SK-N-SH (cell line): Measurements from ENCODE around the gene COPE. TPM values are rescaled to one million over a fixed set of nuclear protein-coding genes. Genes with fewer than 3 reads are reported as not detected.

Experiments used
- CTCF ChIA-PET: fragments of 300-600, 350-600 bp; formaldehyde crosslinking; extraction: SDS; loops from one replicate; lab custom pipeline; 2021; lab: Yijun Ruan, JAX
- POLR2A ChIA-PET: fragments of 350-600 bp; sonication (Branson Sonifier 250); formaldehyde crosslinking; extraction: SDS; loops from one replicate; lab custom pipeline; 2020; ENCODE audit warnings: antibody characterized with exemption, inconsistent platforms; lab: Yijun Ruan, JAX
- DNase-seq: peaks from one replicate; pipeline ENCODE4 v3.0.0; 2012
- H2AFZ ChIP-seq: fragments of 200-600 bp; sonication (generic); 2 replicates; pipeline ENCODE4 v1.8.1; 2016; ENCODE audit warnings: antibody characterized with exemption, mild to moderate bottlenecking, low read depth
- H3F3A ChIP-seq: fragments of 200-600 bp; sonication (generic); replicated peaks from 2 replicates; pipeline ENCODE3; 2016; ENCODE audit warnings: antibody characterized with exemption, mild to moderate bottlenecking; ENCODE audit not compliant: insufficient read depth
- H3K27ac ChIP-seq, 2 experiments: fragments of 200-500 bp in 1 of 2; fragments of 200-600 bp in 1 of 2; sonication (Bioruptor generic) in 1 of 2; sonication (generic), shearing (Covaris generic) in 1 of 2; 2 replicates each; pipeline versions ENCODE4 v1.5.1 to v1.6.1; 2014 to 2016; ENCODE audit warnings: low read depth in 2 of 2, inconsistent platforms in 1 of 2, low read length in 1 of 2, mild to moderate bottlenecking in 1 of 2, mixed read lengths in 1 of 2
- H3K27me3 ChIP-seq: fragments of 200-600 bp; sonication (generic), shearing (Covaris generic); 2 replicates; pipeline ENCODE4 v1.6.1; 2016; ENCODE audit warnings: mixed run types; ENCODE audit not compliant: insufficient read depth
- H3K36me3 ChIP-seq, 2 experiments: fragments of 200-500 bp in 1 of 2; fragments of 200-600 bp in 1 of 2; sonication (Bioruptor generic) in 1 of 2; sonication (generic) in 1 of 2; replicated peaks in 1 of 2; 2 replicates each; pipeline versions ENCODE3 to v1.5.1; 2014 to 2016; ENCODE audit warnings: low read length in 1 of 2, mild to moderate bottlenecking in 1 of 2; ENCODE audit not compliant: insufficient read depth in 2 of 2, control insufficient read depth in 1 of 2
- H3K4me1 ChIP-seq, 2 experiments: fragments of 200-500 bp in 1 of 2; fragments of 200-600 bp in 1 of 2; sonication (Bioruptor generic) in 1 of 2; sonication (generic), shearing (Covaris generic) in 1 of 2; 2 replicates each; pipeline versions ENCODE4 v1.5.1 to v1.6.1; 2014 to 2016; ENCODE audit warnings: low read depth in 1 of 2, low read length in 1 of 2, mixed run types in 1 of 2; ENCODE audit not compliant: insufficient read depth in 2 of 2, control insufficient read depth in 1 of 2
- H3K4me2 ChIP-seq: fragments of 200-600 bp; sonication (generic), shearing (Covaris generic); 2 replicates; pipeline ENCODE4 v1.6.1; 2017; ENCODE audit warnings: mixed run types
- H3K4me3 ChIP-seq, 2 experiments: fragments of 200-500 bp in 1 of 2; fragments of 200-600 bp in 1 of 2; sonication (Bioruptor generic) in 1 of 2; sonication (generic), shearing (Covaris generic) in 1 of 2; 2 replicates each; pipeline versions ENCODE4 v1.5.1 to v1.8.1; 2014 to 2016; ENCODE audit warnings: low read depth in 2 of 2, inconsistent platforms in 1 of 2, low read length in 1 of 2, mild to moderate bottlenecking in 1 of 2, mixed read lengths in 1 of 2, moderate library complexity in 1 of 2
- H3K79me2 ChIP-seq: fragments of 200-600 bp; sonication (generic); 2 replicates; pipeline ENCODE4 v1.8.1; 2017; ENCODE audit warnings: mild to moderate bottlenecking; ENCODE audit not compliant: insufficient read depth
- H3K9ac ChIP-seq: fragments of 200-600 bp; sonication (generic); 2 replicates; pipeline ENCODE4 v1.6.1; 2017; ENCODE audit warnings: mixed run types
- H3K9me2 ChIP-seq: fragments of 200-600 bp; sonication (generic); 2 replicates; pipeline ENCODE4 v1.6.1; 2017; ENCODE audit warnings: mixed run types
- H3K9me3 ChIP-seq: fragments of 200-600 bp; sonication (generic); 2 replicates; pipeline ENCODE4 v1.6.1; 2017; ENCODE audit warnings: mixed run types, mild to moderate bottlenecking, moderate library complexity
- H4K20me1 ChIP-seq: fragments of 200-600 bp; sonication (generic); 2 replicates; pipeline ENCODE4 v1.6.1; 2017; ENCODE audit warnings: mild to moderate bottlenecking, mixed run types; ENCODE audit not compliant: insufficient read depth
- CHD2 ChIP-seq: fragments of 150-350 bp; IDR thresholded peaks from 2 replicates; pipeline ENCODE4 v1.6.1; 2018; ENCODE audit warnings: low read length; ENCODE audit not compliant: partially characterized antibody
- ELF1 ChIP-seq: IDR thresholded peaks from 2 replicates; pipeline ENCODE4 v1.4.0; 2012
- EZH2phosphoT487 ChIP-seq: fragments of 200-600 bp; sonication (generic); IDR thresholded peaks from 2 replicates; pipeline ENCODE4 v1.6.1; 2017; ENCODE audit warnings: low read depth, mixed run types, mild to moderate bottlenecking, antibody characterized with exemption, moderate library complexity, borderline replicate concordance
- FOSL2 ChIP-seq: IDR thresholded peaks from 2 replicates; pipeline ENCODE4 v1.4.0; 2012; ENCODE audit warnings: low read depth, mild to moderate bottlenecking, moderate library complexity, borderline replicate concordance
- FOXJ3 ChIP-seq: sonication (generic); formaldehyde crosslinking; IDR thresholded peaks from 2 replicates; pipeline ENCODE4 v1.5.1; 2020; ENCODE audit warnings: mild to moderate bottlenecking, missing genetic modification reagents
- FOXM1 ChIP-seq: IDR thresholded peaks from 2 replicates; pipeline ENCODE4 v1.4.0; 2012; ENCODE audit warnings: low read depth, mild to moderate bottlenecking
- GABPA ChIP-seq: IDR thresholded peaks from 2 replicates; pipeline ENCODE4 v1.4.0; 2012; ENCODE audit warnings: low read depth, mild to moderate bottlenecking
- GATA2 ChIP-seq: sonication (generic); formaldehyde crosslinking; IDR thresholded peaks from 2 replicates; pipeline ENCODE4 v1.5.0; 2020; ENCODE audit warnings: mild to moderate bottlenecking, missing genetic modification reagents
- IRF3 ChIP-seq: fragments of 150-350 bp; IDR thresholded peaks from 2 replicates; pipeline ENCODE4 v1.6.1; 2016; ENCODE audit warnings: mild to moderate bottlenecking, low read depth, low read length
- JUND ChIP-seq: IDR thresholded peaks from 2 replicates; pipeline ENCODE4 v1.4.0; 2012
- MEF2A ChIP-seq: IDR thresholded peaks from 2 replicates; pipeline ENCODE4 v1.4.0; 2012; ENCODE audit warnings: low read depth, borderline replicate concordance
- MXI1 ChIP-seq: IDR thresholded peaks from 2 replicates; pipeline ENCODE4 v1.6.1; 2012; ENCODE audit warnings: mild to moderate bottlenecking, low read depth, low read length, improper control_type of control experiment
- NFIC ChIP-seq: IDR thresholded peaks from 2 replicates; pipeline ENCODE4 v1.4.0; 2012; ENCODE audit warnings: borderline replicate concordance
- NRF1 ChIP-seq: IDR thresholded peaks from 2 replicates; pipeline ENCODE4 v1.6.1; 2012; ENCODE audit warnings: low read depth, mild to moderate bottlenecking, low read length
- POLR2AphosphoS5 ChIP-seq: IDR thresholded peaks from 2 replicates; pipeline ENCODE4 v1.6.1; 2012; ENCODE audit warnings: low read depth, low read length
- RFX5 ChIP-seq: IDR thresholded peaks from 2 replicates; pipeline ENCODE4 v1.6.1; 2012; ENCODE audit warnings: mild to moderate bottlenecking, improper control_type of control experiment, low read length
- SIN3A ChIP-seq: IDR thresholded peaks from 2 replicates; pipeline ENCODE4 v1.6.1; 2012; ENCODE audit warnings: low read depth, mild to moderate bottlenecking, low read length, moderate library complexity, borderline replicate concordance
- SMC3 ChIP-seq: IDR thresholded peaks from 2 replicates; pipeline ENCODE4 v1.6.1; 2012; ENCODE audit warnings: low read depth, low read length, improper control_type of control experiment
- TAF1 ChIP-seq: IDR thresholded peaks from 2 replicates; pipeline ENCODE4 v1.6.1; 2012; ENCODE audit warnings: low read depth, mild to moderate bottlenecking, low read length, moderate library complexity, borderline replicate concordance
- TCF12 ChIP-seq: IDR thresholded peaks from 2 replicates; pipeline ENCODE4 v1.4.0; 2012
- TEAD4 ChIP-seq: IDR thresholded peaks from 2 replicates; pipeline ENCODE4 v1.4.0; 2012; ENCODE audit warnings: mild to moderate bottlenecking, borderline replicate concordance; ENCODE audit not compliant: insufficient read depth
- USF1 ChIP-seq: IDR thresholded peaks from 2 replicates; pipeline ENCODE4 v1.4.0; 2012; ENCODE audit warnings: low read depth, borderline replicate concordance
- YY1 ChIP-seq: IDR thresholded peaks from 2 replicates; pipeline ENCODE4 v1.4.0; 2012; ENCODE audit warnings: low read depth, mild to moderate bottlenecking
- WGBS: methylation state at CpG from one replicate; pipeline ENCODE4 v1.1.6; 2017; ENCODE audit warnings: low lambda C conversion rate; 5-methylcytosine and 5-hydroxymethylcytosine counted together
- polyA plus RNA-seq, 3 experiments: library from polyadenylated mRNA; depleted of rRNA; stranded (reverse); fragments of >200 nt; gene quantifications; 2 replicates each; pipeline ENCODE4 v1.2.3, GENCODE V29; 2012

Gene COPE
- polyA plus RNA-seq, 1 of the 3 experiments (the other 2 are of a cell fraction) = 450 TPM

DNA sequence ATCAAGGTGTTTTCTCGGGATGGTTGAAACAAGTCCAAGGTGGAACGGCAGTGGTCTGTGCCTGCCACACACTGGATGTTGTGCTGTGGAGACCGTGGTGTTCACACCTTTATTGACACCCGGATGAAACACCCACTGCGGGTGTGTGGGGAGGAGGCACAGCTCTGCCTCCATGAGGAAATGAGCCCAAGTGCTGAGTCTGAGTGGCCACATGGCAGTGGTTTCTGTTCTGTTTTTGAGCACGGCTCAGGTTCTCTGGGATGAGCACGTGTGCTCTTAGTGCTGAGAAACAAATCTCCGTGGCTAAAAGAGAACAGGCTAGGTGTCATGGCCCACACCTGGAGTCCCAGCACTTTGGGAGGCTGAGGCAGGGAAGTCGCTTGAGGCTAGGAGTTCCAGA lies 58.0 kb downstream of the COPE start:
- H3K9me2 ChIP-seq = no peaks in the 10 kb centered on the region
- CTCF ChIA-PET = interaction anchor here (1.4 to 10.3 kb wide), 3 partner anchors 10 to 270 kb away, joined by 4 to 201 read pairs (median 5); no protein-coding TSS in a partner anchor
- H3K36me3 ChIP-seq = peaks cover 23 to 84% of the 10 kb centered on the region in 2 experiments

GRCh38 chr19:18860725-18861124 lies 58.5 kb downstream of the COPE start:
- TF ChIP-seq TCF12 (no peak), NFIC (no peak), GABPA (no peak), FOSL2 (no peak), FOXJ3 (CRISPR knock-in tag) (no peak), ELF1 (no peak), SIN3A (no peak), MXI1 (no peak), TEAD4 (no peak), POLR2AphosphoS5 (no peak), FOXM1 (no peak)
- H3K27ac ChIP-seq = no peak overlapping the region
- H4K20me1 ChIP-seq = peaks cover 4% of the 10 kb centered on the region; the same call in 1 of the 2 replicates
- H3F3A ChIP-seq = peaks cover 5% of the 10 kb centered on the region
- no peaks in the 10 kb centered on the region; a peak in 1 of 4 replicates for H3K4me1 ChIP-seq
- peaks cover 23 to 84% of the 10 kb centered on the region in 2 experiments for H3K36me3 ChIP-seq
- H3K9ac ChIP-seq = no peak overlapping the region
- H3K9me3 ChIP-seq = no peaks in the 10 kb centered on the region
- no peaks in the 10 kb centered on the region for H3K27me3 ChIP-seq
- no peak for DNase-seq
- ChIA-PET CTCF (interaction anchor here (1.4 to 10.3 kb wide), 3 partner anchors 9 to 270 kb away, joined by 4 to 201 read pairs (median 5); no protein-coding TSS in a partner anchor), POLR2A (no interaction called here)
- peaks cover 10% of the 10 kb centered on the region; the same call in 1 of the 2 replicates for H3K79me2 ChIP-seq
- H2AFZ ChIP-seq = no peak overlapping the region
- no peak overlapping the region for H3K4me3 ChIP-seq
- no peaks in the 10 kb centered on the region for H3K9me2 ChIP-seq
- 94% methylated on average over 10 of the region's 17 CpGs for WGBS
- no peak overlapping the region for H3K4me2 ChIP-seq

More for the DNA sequence above, 58.0 kb downstream of the COPE start:
- WGBS = 100% methylated on average over 9 of the region's 9 CpGs
- TF ChIP-seq RFX5 (no peak), GABPA (no peak), NRF1 (no peak), SMC3 (no peak), GATA2 (CRISPR knock-in tag) (no peak), USF1 (no peak), NFIC (no peak), YY1 (no peak), CHD2 (no peak), TEAD4 (no peak), SIN3A (no peak), TAF1 (no peak), POLR2AphosphoS5 (no peak), EZH2phosphoT487 (no peak), TCF12 (no peak), FOXM1 (no peak), MEF2A (no peak), JUND (no peak), IRF3 (no peak), FOSL2 (no peak)
- H3K27me3 ChIP-seq = no peaks in the 10 kb centered on the region
- no peaks in the 10 kb centered on the region; a peak in 1 of 4 replicates for H3K4me1 ChIP-seq
- no peak overlapping the region for H3K4me3 ChIP-seq
- H2AFZ ChIP-seq = no peak overlapping the region
- no peak for DNase-seq
- H3K27ac ChIP-seq = no peak overlapping the region
- no peaks in the 10 kb centered on the region for H3K9me3 ChIP-seq
- H4K20me1 ChIP-seq = peaks cover 4% of the 10 kb centered on the region; the same call in 1 of the 2 replicates
- H3F3A ChIP-seq = peaks cover 5% of the 10 kb centered on the region
- H3K4me2 ChIP-seq = no peak overlapping the region
- no peak overlapping the region for H3K9ac ChIP-seq
- H3K79me2 ChIP-seq = peaks cover 5% of the 10 kb centered on the region; the same call in 1 of the 2 replicates
- POLR2A ChIA-PET = no interaction called here
